K562 (cell line): ENCODE data around the gene TMEM252. TPM values are rescaled to one million over a fixed set of nuclear protein-coding genes. Genes with fewer than 3 reads are reported as not detected.

Source experiments
- ETV5 ChIP-seq: sonication (generic); formaldehyde crosslinking; IDR thresholded peaks from 2 replicates; pipeline ENCODE4 v1.4.0; 2020; ENCODE audit warnings: low read depth, mild to moderate bottlenecking, missing genetic modification reagents
- GABPB2 ChIP-seq: fragments of 250-450 bp; sonication (Bioruptor Pico); conservative IDR thresholded peaks from 2 replicates; pipeline ENCODE4 v1.5.1; 2021; ENCODE audit warnings: mild to moderate bottlenecking
- HDAC8 ChIP-seq: fragments of 450-650 bp; IDR thresholded peaks from 2 replicates; pipeline ENCODE4 v1.6.1; 2016; ENCODE audit warnings: mild to moderate bottlenecking, missing genetic modification characterization, moderate library complexity, missing compliant biosample characterization
- LCOR ChIP-seq: sonication (generic); formaldehyde crosslinking; IDR thresholded peaks from 2 replicates; pipeline ENCODE4 v1.8.0; 2022; ENCODE audit warnings: mild to moderate bottlenecking, missing genetic modification reagents
- NEUROD1 ChIP-seq: fragments of 150-350 bp; IDR thresholded peaks from 2 replicates; pipeline ENCODE4 v1.6.1; 2014; ENCODE audit warnings: borderline replicate concordance, low read length, low read depth; ENCODE audit not compliant: partially characterized antibody
- NFRKB ChIP-seq: fragments of 450-650 bp; IDR thresholded peaks from 2 replicates; pipeline ENCODE4 v1.6.1; 2016; ENCODE audit warnings: low read depth
- PCBP1 ChIP-seq: fragments of 200-400 bp; formaldehyde crosslinking; IDR thresholded peaks from 2 replicates; pipeline ENCODE4 v1.6.1; 2018; ENCODE audit warnings: mild to moderate bottlenecking, low read depth, low read length; ENCODE audit not compliant: poor library complexity, severe bottlenecking
- RBM15 ChIP-seq: fragments of 200-400 bp; formaldehyde crosslinking; IDR thresholded peaks from 2 replicates; pipeline ENCODE4 v1.6.1; 2018; ENCODE audit warnings: mild to moderate bottlenecking, low read length, moderate library complexity; ENCODE audit not compliant: insufficient read depth
- RUNX1 ChIP-seq: sonication (generic); IDR thresholded peaks from 2 replicates; pipeline ENCODE4 v1.6.1; 2016; ENCODE audit warnings: antibody characterized with exemption, low read depth
- TGIF2 ChIP-seq: sonication (generic); formaldehyde crosslinking; IDR thresholded peaks from 2 replicates; pipeline ENCODE4 v1.8.1; 2022; ENCODE audit warnings: mild to moderate bottlenecking, missing genetic modification reagents, moderate library complexity
- ZNF316 ChIP-seq: fragments of 450-650 bp; IDR thresholded peaks from 2 replicates; pipeline ENCODE4 v1.6.1; 2016
- ZNF41 ChIP-seq: fragments of 250-450 bp; sonication (Bioruptor Pico); conservative IDR thresholded peaks from 2 replicates; pipeline ENCODE4 v1.4.0; 2020; ENCODE audit warnings: mild to moderate bottlenecking
- ZNF444 ChIP-seq: fragments of 250-450 bp; sonication (Bioruptor Pico); IDR thresholded peaks from 2 replicates; pipeline ENCODE4 v1.4.0; 2020; ENCODE audit warnings: mild to moderate bottlenecking, moderate library complexity
- ZNF707 ChIP-seq: fragments of 250-450 bp; sonication (Bioruptor Pico); conservative IDR thresholded peaks from 2 replicates; pipeline ENCODE4 v1.8.0; 2022; ENCODE audit warnings: inconsistent platforms, mild to moderate bottlenecking, moderate library complexity
- polyA plus RNA-seq, 8 experiments: library from polyadenylated mRNA; depleted of rRNA in 4 of 8; stranded (reverse) in 5 of 8; unstranded in 3 of 8; fragments of >200 nt; fragmentation: Nextera tagmentation in 2 of 8; fragmentation: Illumina TruSeq in 1 of 8; extraction: Ambion mirVana in 2 of 8; extraction: Trizol in 1 of 8; gene quantifications; 2 replicates each; pipeline versions ENCODE4 v1.2.1 to v1.2.3, GENCODE V29; 2011 to 2014; ENCODE audit warnings: inconsistent platforms in 1 of 8, missing spikeins in 1 of 8
- total RNA-seq, 7 experiments: library from RNA; depleted of rRNA in 6 of 7; stranded (reverse); fragments of >200 nt in 6 of 7; fragmentation: Illumina TruSeq in 2 of 7; extraction: Trizol in 2 of 7; gene quantifications; 2 replicates each; pipeline versions ENCODE4 v1.2.1 to v1.2.3, GENCODE V29; 2011 to 2021; ENCODE audit warnings: low replicate concordance in 1 of 7
- TF ChIP-seq, protein P1 (sequence below): fragments of 250-450 bp; sonication (Bioruptor Pico); IDR thresholded peaks from 2 replicates; pipeline ENCODE4 v1.4.0; 2020
- TF ChIP-seq, protein P2 (sequence below): sonication (generic); formaldehyde crosslinking; IDR thresholded peaks from 2 replicates; pipeline ENCODE4 v1.9.0; 2022; ENCODE audit warnings: mild to moderate bottlenecking, missing genetic modification reagents
- TF ChIP-seq, protein P3 (sequence below): fragments of 250-450 bp; sonication (Bioruptor Pico); IDR thresholded peaks from 2 replicates; pipeline ENCODE4 v1.6.1; 2021; ENCODE audit warnings: mild to moderate bottlenecking
- TF ChIP-seq, protein P4 (sequence below): sonication (generic); formaldehyde crosslinking; IDR thresholded peaks from 2 replicates; pipeline ENCODE4 v1.8.1; 2023; ENCODE audit warnings: mild to moderate bottlenecking, missing genetic modification reagents

The TMEM252 gene
- total and polyA plus RNA-seq, 9 of the 15 experiments (the other 6 are each of a cell fraction or from before 2014, with no cell fraction given): not detected

DNA sequence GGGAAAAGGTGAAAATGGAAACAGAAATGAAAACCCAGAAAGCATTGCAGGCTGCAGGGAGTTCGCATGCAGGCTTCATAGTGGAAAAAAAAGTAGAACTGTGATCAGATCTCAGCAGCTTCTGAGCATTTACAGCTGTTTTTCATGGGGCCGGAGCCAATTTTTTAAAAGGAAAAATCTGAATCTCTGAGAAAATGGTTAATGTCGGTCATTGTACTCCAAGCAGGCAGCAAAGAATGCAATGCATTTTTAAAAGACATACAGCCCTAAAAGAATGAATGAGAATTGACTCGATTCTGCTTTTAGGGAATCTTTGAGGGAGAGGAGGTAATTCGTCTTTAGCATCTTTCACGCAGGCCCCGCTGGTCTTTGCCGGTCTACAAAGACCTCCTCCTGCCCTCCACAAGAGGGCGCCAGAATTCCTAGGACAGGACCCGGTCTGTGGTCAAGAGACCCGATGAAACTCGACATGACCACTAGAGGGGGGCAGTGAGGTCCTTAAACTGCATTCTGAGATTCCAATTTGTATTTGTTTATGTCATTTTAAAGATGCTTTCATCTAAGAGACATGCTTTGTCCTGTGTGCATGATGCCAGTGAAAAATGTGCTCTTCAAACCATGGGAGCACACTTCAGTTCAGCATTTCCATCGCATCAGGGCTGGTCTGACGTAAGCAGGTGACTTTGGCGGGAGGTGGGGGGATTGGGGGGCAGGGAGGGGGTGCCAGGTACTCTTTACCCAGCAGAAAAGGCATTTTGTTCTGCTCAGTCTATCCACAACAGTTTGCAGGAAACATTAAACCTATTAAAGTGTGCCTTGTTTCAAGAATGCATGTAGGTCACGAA lies 43.7 kb upstream of the TMEM252 start (continued):
- TF ChIP-seq, protein P1, sequence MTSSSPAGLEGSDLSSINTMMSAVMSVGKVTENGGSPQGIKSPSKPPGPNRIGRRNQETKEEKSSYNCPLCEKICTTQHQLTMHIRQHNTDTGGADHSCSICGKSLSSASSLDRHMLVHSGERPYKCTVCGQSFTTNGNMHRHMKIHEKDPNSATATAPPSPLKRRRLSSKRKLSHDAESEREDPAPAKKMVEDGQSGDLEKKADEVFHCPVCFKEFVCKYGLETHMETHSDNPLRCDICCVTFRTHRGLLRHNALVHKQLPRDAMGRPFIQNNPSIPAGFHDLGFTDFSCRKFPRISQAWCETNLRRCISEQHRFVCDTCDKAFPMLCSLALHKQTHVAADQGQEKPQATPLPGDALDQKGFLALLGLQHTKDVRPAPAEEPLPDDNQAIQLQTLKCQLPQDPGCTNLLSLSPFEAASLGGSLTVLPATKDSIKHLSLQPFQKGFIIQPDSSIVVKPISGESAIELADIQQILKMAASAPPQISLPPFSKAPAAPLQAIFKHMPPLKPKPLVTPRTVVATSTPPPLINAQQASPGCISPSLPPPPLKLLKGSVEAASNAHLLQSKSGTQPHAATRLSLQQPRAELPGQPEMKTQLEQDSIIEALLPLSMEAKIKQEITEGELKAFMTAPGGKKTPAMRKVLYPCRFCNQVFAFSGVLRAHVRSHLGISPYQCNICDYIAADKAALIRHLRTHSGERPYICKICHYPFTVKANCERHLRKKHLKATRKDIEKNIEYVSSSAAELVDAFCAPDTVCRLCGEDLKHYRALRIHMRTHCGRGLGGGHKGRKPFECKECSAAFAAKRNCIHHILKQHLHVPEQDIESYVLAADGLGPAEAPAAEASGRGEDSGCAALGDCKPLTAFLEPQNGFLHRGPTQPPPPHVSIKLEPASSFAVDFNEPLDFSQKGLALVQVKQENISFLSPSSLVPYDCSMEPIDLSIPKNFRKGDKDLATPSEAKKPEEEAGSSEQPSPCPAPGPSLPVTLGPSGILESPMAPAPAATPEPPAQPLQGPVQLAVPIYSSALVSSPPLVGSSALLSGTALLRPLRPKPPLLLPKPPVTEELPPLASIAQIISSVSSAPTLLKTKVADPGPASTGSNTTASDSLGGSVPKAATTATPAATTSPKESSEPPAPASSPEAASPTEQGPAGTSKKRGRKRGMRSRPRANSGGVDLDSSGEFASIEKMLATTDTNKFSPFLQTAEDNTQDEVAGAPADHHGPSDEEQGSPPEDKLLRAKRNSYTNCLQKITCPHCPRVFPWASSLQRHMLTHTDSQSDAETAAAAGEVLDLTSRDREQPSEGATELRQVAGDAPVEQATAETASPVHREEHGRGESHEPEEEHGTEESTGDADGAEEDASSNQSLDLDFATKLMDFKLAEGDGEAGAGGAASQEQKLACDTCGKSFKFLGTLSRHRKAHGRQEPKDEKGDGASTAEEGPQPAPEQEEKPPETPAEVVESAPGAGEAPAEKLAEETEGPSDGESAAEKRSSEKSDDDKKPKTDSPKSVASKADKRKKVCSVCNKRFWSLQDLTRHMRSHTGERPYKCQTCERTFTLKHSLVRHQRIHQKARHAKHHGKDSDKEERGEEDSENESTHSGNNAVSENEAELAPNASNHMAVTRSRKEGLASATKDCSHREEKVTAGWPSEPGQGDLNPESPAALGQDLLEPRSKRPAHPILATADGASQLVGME: no peak
- TF ChIP-seq NFRKB: no peak
- TF ChIP-seq, protein P2, sequence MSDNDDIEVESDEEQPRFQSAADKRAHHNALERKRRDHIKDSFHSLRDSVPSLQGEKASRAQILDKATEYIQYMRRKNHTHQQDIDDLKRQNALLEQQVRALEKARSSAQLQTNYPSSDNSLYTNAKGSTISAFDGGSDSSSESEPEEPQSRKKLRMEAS (CRISPR knock-in tag): no peak
- TF ChIP-seq, protein P3, sequence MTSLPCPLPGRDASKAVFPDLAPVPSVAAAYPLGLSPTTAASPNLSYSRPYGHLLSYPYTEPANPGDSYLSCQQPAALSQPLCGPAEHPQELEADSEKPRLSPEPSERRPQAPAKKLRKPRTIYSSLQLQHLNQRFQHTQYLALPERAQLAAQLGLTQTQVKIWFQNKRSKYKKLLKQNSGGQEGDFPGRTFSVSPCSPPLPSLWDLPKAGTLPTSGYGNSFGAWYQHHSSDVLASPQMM: no peak
- TF ChIP-seq ZNF41 (CRISPR knock-in tag): no peak
- no peak for TF ChIP-seq PCBP1
- TF ChIP-seq, protein P4, sequence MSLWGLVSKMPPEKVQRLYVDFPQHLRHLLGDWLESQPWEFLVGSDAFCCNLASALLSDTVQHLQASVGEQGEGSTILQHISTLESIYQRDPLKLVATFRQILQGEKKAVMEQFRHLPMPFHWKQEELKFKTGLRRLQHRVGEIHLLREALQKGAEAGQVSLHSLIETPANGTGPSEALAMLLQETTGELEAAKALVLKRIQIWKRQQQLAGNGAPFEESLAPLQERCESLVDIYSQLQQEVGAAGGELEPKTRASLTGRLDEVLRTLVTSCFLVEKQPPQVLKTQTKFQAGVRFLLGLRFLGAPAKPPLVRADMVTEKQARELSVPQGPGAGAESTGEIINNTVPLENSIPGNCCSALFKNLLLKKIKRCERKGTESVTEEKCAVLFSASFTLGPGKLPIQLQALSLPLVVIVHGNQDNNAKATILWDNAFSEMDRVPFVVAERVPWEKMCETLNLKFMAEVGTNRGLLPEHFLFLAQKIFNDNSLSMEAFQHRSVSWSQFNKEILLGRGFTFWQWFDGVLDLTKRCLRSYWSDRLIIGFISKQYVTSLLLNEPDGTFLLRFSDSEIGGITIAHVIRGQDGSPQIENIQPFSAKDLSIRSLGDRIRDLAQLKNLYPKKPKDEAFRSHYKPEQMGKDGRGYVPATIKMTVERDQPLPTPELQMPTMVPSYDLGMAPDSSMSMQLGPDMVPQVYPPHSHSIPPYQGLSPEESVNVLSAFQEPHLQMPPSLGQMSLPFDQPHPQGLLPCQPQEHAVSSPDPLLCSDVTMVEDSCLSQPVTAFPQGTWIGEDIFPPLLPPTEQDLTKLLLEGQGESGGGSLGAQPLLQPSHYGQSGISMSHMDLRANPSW (CRISPR knock-in tag): no peak
- TF ChIP-seq ZNF444 (CRISPR knock-in tag): no peak
- peak; percentile 24 for TF ChIP-seq NEUROD1
- no peak for TF ChIP-seq ZNF707 (CRISPR knock-in tag)
- TF ChIP-seq HDAC8 (tag): no peak
- TF ChIP-seq TGIF2: no peak
- TF ChIP-seq ZNF316: no peak
- no peak for TF ChIP-seq GABPB2 (CRISPR knock-in tag)
- no peak for TF ChIP-seq LCOR (CRISPR knock-in tag)
- TF ChIP-seq RUNX1: no peak
- TF ChIP-seq ETV5 (CRISPR knock-in tag): no peak
- no peak for TF ChIP-seq RBM15
